Uterus (tissue), 2 donors: ENCODE measurements around the gene NHSL1.

Experiments
- POLR2A ChIP-seq, 2 donors: fragments of 450-650 bp; IDR thresholded peaks; one replicate each; pipeline ENCODE4 v1.6.1; 2016; ENCODE audit warnings: antibody characterized with exemption in 2 of 2, mild to moderate bottlenecking in 1 of 2, moderate library complexity in 1 of 2
- TF ChIP-seq, protein P1 (sequence below), 4 experiments: fragments of 200-600 bp in 2 of 4; fragments of 450-650 bp in 2 of 4; sonication (generic) in 2 of 4; IDR thresholded peaks; one replicate each; pipeline ENCODE4 v1.5.1; 2016 to 2019; ENCODE audit warnings: antibody characterized with exemption in 4 of 4, mild to moderate bottlenecking in 2 of 4, moderate library complexity in 1 of 4

DNA sequence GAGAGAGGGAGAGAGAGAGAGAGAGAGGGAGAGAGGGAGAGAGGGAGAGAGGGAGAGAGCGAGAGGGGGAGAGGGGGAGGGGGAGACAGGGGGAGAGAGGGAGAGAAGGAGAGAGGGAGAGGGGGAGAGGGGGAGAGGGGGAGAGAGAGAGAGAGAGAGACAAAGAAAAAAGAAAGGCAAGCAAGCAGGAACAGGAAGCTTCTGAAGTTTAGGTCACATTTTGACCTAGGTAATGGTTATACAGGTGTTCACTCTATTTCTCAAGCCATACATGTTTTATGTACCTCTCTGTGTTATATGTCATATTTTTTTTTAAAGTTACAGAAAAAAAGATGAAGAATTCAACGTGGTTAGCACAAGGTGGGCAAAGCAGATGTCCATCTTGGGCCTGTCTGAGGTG lies 9.4 kb downstream of the NHSL1 start:
- TF ChIP-seq, protein P1, sequence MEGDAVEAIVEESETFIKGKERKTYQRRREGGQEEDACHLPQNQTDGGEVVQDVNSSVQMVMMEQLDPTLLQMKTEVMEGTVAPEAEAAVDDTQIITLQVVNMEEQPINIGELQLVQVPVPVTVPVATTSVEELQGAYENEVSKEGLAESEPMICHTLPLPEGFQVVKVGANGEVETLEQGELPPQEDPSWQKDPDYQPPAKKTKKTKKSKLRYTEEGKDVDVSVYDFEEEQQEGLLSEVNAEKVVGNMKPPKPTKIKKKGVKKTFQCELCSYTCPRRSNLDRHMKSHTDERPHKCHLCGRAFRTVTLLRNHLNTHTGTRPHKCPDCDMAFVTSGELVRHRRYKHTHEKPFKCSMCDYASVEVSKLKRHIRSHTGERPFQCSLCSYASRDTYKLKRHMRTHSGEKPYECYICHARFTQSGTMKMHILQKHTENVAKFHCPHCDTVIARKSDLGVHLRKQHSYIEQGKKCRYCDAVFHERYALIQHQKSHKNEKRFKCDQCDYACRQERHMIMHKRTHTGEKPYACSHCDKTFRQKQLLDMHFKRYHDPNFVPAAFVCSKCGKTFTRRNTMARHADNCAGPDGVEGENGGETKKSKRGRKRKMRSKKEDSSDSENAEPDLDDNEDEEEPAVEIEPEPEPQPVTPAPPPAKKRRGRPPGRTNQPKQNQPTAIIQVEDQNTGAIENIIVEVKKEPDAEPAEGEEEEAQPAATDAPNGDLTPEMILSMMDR (IDR thresholded peaks at IDR 0.05), result no peak
- no peak for TF ChIP-seq POLR2A (IDR thresholded peaks at IDR 0.05)
